ENCODE measurements around the gene L3MBTL4.
"Not testable (repeated sequence)": the region's sequence is repeated elsewhere in the genome, so short reads cannot be mapped to it uniquely, and the experiment has no call there.

L3MBTL4 gene

GRCh38 chr18:6406075-6406909, 8.4 kb downstream of the L3MBTL4 start:
- no peak for DNase-seq (ENCODE audit: low read depth)

- no peak for DNase-seq (ENCODE audit: low read depth)
Measured at GRCh38 chr18:6405237-6406074, 9.3 kb downstream of the L3MBTL4 start.

DNA sequence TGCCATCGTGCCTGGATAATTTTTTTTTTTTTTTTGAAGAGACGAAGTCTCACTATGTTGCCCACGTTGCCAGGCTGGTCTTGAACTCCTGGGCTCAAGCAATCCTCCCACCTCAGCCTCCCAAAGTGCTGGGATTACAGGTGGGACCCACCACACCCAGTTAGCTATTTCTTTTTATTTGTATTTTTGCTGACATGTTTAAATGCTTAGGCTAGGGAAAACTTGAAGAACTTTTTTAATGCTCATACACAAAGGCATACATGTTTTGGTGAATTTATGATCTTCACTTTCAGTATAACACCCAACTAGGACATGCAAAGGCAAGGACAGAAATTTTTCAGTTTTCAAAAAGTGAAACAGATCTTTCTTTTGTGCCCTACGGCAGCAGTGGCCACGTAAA, 9.9 kb downstream of the L3MBTL4 start:
- DNase-seq (ENCODE audit: low read depth): no peak

- no peak for DNase-seq (ENCODE audit: low read depth)
Measured at GRCh38 chr18:6401687-6402086, 13.0 kb downstream of the L3MBTL4 start.

DNA sequence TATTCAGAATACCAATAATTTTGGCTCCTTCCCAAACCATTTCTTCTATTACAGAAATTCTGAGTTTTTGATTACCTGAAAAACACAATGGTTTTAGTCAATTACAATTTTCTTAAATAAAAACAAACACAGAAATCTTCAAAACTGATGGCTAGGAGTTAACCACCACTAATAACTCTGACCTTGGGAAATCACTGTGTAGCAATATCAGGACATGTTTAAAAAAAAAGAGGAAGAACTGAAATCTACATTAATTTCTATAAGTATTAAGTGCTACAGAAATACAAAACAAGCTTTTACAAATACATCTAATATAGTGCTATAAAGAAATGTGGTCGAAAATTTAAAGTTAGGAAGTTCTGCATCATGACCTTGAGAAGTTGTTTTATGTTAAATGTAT, 14.9 kb downstream of the L3MBTL4 start:
- DNase-seq (ENCODE audit: low read depth): no peak

GRCh38 chr18:6397931-6398566, 16.7 kb downstream of the L3MBTL4 start:
- no peak for DNase-seq (ENCODE audit: low read depth)

DNA sequence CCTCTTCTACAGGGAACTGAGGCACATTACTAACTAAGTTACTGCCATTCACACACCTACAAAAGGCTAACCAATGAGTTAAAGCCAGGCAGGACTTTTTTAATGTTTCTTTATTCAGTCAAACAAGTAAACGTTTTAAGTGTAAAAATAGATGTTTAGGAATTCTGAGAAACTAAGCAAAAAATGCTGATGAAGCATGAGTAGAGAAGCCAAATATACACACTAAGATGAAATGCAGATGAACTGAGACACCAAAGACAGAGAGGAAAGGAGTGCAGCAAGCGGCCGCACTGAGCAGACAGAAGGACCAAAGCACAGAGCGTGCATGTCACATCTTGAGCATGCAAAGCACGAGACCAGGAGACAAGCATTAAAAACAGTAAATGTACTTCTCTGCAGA, 17.9 kb downstream of the L3MBTL4 start:
- no peak for DNase-seq (ENCODE audit: low read depth)

- no peak for DNase-seq (ENCODE audit: low read depth)
Measured at GRCh38 chr18:6396276-6396675, 18.4 kb downstream of the L3MBTL4 start.

DNA sequence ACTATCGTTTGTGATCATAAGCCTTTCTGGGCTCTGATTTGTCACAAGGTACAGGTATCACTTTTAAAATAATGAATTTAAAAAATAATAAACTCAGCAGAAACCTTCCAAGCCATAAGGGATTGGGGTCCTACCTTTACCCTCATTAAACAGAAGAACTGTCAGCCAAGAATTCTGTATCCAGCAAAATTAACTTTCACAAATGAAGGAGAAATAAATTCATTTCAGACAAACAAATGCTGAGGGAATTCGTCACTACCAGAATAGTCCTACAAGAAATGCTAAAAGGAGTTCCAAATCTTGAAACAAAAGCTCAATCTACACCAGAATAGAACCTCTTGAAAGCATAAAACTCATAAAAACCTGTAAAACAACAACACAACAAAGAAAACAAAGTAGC, 25.7 kb downstream of the L3MBTL4 start:
- DNase-seq (ENCODE audit: low read depth): no peak

- DNase-seq (ENCODE audit: low read depth): no peak
Measured at GRCh38 chr18:6382963-6383362, 31.7 kb downstream of the L3MBTL4 start.

DNA sequence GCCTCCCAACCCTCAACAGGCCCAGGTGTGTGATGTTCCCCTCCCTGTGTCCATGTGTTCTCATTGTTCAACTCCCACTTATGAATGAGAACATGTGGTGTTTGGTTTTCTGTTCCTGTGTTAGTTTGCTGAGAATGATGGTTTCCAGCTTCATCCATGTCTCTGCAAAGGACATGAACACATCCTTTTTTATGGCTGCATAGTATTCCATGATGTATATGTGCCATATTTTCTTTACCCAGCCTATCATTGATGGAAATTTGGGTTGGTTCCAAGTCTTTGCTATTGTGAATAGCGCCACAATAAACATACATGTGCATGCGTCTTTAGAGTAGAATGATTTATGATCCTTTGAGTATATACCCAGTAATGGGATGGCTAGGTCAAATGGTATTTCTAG, 37.2 kb downstream of the L3MBTL4 start:
- not testable (repeated sequence) for DNase-seq (ENCODE audit: low read depth)

GRCh38 chr18:6376433-6377229, 38.1 kb downstream of the L3MBTL4 start:
- no peak for DNase-seq (ENCODE audit: low read depth)

- DNase-seq (ENCODE audit: low read depth): no peak
Measured at GRCh38 chr18:6374935-6375529, 39.7 kb downstream of the L3MBTL4 start.

DNA sequence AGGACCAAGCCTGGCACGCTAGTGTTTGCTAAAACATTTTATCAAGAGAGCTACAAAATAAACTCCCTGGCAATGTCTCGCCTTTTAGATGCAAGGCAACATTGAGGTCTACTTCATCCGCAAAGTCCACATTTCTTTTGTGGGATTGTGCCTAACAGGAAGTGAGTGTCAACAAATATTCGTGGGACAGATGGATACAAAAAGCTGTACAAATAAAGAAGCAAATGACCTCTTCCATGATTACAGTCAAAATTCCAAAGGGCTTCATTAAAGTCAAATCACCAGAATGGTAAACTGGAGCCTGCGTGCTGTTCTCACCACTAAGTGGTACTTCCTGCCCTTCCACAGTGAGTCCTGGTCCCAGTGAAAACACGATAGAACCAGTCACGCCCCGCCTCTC, 40.4 kb downstream of the L3MBTL4 start:
- no peak for DNase-seq (ENCODE audit: low read depth)

DNA sequence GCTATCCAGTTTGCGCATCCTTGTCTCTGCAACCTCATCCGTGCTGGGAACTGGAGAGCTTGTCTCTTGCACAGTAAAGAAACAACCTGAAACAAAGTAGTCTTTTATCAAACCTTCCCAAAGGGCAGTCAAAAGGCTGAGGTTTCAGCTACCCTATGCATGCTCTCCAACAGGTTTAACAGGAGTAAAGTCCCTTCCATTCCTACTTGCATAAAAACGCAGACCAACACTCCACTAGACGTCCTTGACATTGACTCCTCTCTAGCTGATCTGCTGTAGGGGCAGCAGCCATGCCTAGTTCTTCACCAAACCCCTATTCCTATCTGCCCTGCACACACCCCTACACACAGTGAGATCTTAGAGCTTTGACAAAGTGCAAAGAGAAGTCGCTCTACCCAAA, 41.5 kb downstream of the L3MBTL4 start:
- no peak for DNase-seq (ENCODE audit: low read depth)

- DNase-seq (ENCODE audit: low read depth): no peak
Measured at GRCh38 chr18:6370886-6371635, 43.6 kb downstream of the L3MBTL4 start.

GRCh38 chr18:6370410-6370809, 44.3 kb downstream of the L3MBTL4 start:
- no peak for DNase-seq (ENCODE audit: low read depth)

- no peak for DNase-seq (ENCODE audit: low read depth)
Measured at GRCh38 chr18:6368017-6368416, 46.7 kb downstream of the L3MBTL4 start.

DNA sequence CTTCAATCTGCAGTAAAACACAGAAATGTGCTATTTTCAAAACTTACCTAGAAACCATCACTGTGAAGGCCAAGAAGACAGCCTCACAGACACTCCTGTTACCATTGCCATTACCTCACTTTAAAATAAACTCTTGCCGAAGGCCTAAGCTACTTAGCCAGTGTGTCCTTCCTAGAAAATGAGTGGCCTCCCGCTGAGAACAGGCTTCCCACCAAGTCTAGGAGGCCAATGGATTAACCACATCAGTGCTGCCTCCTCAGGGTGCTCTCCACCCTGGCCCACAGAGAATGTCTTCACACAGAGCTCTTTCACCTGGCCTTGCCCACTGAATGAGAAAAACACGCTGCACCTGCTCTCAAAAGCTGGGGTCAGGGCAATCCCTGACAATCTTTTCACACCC, 47.5 kb downstream of the L3MBTL4 start:
- no peak for DNase-seq (ENCODE audit: low read depth)

GRCh38 chr18:6366776-6367175, 47.9 kb downstream of the L3MBTL4 start:
- no peak for DNase-seq (ENCODE audit: low read depth)

DNA sequence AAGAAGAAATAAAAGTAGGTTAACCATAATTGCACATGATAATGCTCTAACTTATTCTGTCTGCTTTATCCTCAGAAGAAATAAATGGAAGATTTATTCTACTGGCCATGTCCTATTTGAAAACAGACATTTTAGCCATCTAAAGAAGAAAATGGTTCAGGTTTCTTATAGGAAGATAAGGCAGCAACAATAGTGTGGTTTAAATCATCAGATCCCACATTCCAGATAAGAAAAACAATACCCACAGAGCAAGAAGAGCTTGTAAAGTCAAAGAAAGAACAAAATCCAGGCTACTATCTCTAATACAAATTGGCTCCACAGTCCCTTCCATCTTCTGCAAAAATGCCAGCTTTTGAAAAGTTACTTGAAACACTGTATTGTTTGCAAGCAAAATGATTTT, 49.3 kb downstream of the L3MBTL4 start:
- DNase-seq (ENCODE audit: low read depth): no peak
